Ishikawa (cell line): ENCODE measurements around the gene WDR86.

Experiments
- CEBPB ChIP-seq: IDR thresholded peaks from 2 replicates; pipeline ENCODE4 v1.6.1; 2012
- CREB1 ChIP-seq: IDR thresholded peaks from 2 replicates; pipeline ENCODE4 v1.6.1; 2012; ENCODE audit warnings: low read depth
- EGR1 ChIP-seq: IDR thresholded peaks from 2 replicates; pipeline ENCODE4 v1.6.1; 2012
- EP300 ChIP-seq: IDR thresholded peaks from 2 replicates; pipeline ENCODE4 v1.6.1; 2012; ENCODE audit warnings: borderline replicate concordance
- FOXM1 ChIP-seq: IDR thresholded peaks from 2 replicates; pipeline ENCODE4 v1.6.1; 2012; ENCODE audit warnings: low read depth, borderline replicate concordance
- MAX ChIP-seq: IDR thresholded peaks from 2 replicates; pipeline ENCODE4 v1.6.1; 2012
- NFIC ChIP-seq: IDR thresholded peaks from 2 replicates; pipeline ENCODE4 v1.6.1; 2012
- RAD21 ChIP-seq: IDR thresholded peaks from 2 replicates; pipeline ENCODE4 v1.6.1; 2012; ENCODE audit warnings: low read depth
- REST ChIP-seq: IDR thresholded peaks from 2 replicates; pipeline ENCODE4 v1.6.1; 2012; ENCODE audit warnings: low read depth, mild to moderate bottlenecking
- TAF1 ChIP-seq: IDR thresholded peaks from 2 replicates; pipeline ENCODE4 v1.6.1; 2012; ENCODE audit warnings: low read depth, mild to moderate bottlenecking
- TCF12 ChIP-seq: IDR thresholded peaks from 2 replicates; pipeline ENCODE4 v1.6.1; 2012; ENCODE audit warnings: low read depth
- TEAD4 ChIP-seq: IDR thresholded peaks from 2 replicates; pipeline ENCODE4 v1.6.1; 2012
- USF1 ChIP-seq: IDR thresholded peaks from 2 replicates; pipeline ENCODE4 v1.6.1; 2012
- YY1 ChIP-seq: IDR thresholded peaks from 2 replicates; pipeline ENCODE4 v1.6.1; 2012; ENCODE audit warnings: low read depth
- ZBTB7A ChIP-seq: IDR thresholded peaks from 2 replicates; pipeline ENCODE4 v1.6.1; 2012; ENCODE audit warnings: low read depth

Gene WDR86

GRCh38 chr7:151451626-151452571 is 42.1 kb upstream of the WDR86 start:
- no peak for TF ChIP-seq EP300
- no peak for TF ChIP-seq TAF1
- TF ChIP-seq RAD21, result no peak
- no peak for TF ChIP-seq REST
- TF ChIP-seq YY1, result no peak
- no peak for TF ChIP-seq EGR1
- no peak for TF ChIP-seq ZBTB7A
- no peak for TF ChIP-seq TEAD4
- TF ChIP-seq FOXM1, result no peak
- no peak for TF ChIP-seq CREB1
- no peak for TF ChIP-seq CEBPB
- TF ChIP-seq NFIC, result no peak
- no peak for TF ChIP-seq TCF12

- TF ChIP-seq FOXM1 (no peak), TCF12 (no peak), USF1 (no peak), NFIC (no peak), TAF1 (no peak), EGR1 (no peak), YY1 (no peak), CREB1 (no peak), CEBPB (no peak), TEAD4 (no peak), REST (no peak), RAD21 (no peak), EP300 (no peak), MAX (no peak), ZBTB7A (no peak)
These were observed 41.3 kb upstream of the WDR86 start for GRCh38 chr7:151451156-151451555.

GRCh38 chr7:151449990-151450389 is 40.2 kb upstream of the WDR86 start:
- TF ChIP-seq EGR1 (no peak), CREB1 (no peak), EP300 (no peak), TCF12 (no peak), MAX (no peak), TEAD4 (no peak), FOXM1 (no peak), YY1 (no peak), ZBTB7A (no peak), USF1 (no peak), TAF1 (no peak), CEBPB (no peak), RAD21 (no peak), NFIC (no peak), REST (no peak)
